ENCODE measurements around the gene ZMPSTE24.

ZMPSTE24 gene

GRCh38 chr1:40265298-40265697 is 7.3 kb downstream of the ZMPSTE24 start:
- no peak for DNase-seq

- no peak for DNase-seq
These were observed 7.9 kb downstream of the ZMPSTE24 start for GRCh38 chr1:40265919-40266318.

GRCh38 chr1:40266786-40267535 is 8.9 kb downstream of the ZMPSTE24 start:
- DNase-seq = no peak

- DNase-seq = no peak
These were observed 9.7 kb downstream of the ZMPSTE24 start for GRCh38 chr1:40267767-40268187.

- no peak for DNase-seq
These were observed 10.2 kb downstream of the ZMPSTE24 start for GRCh38 chr1:40268211-40268610.

GRCh38 chr1:40270152-40270834 is 12.3 kb downstream of the ZMPSTE24 start:
- no peak for DNase-seq

GRCh38 chr1:40272653-40273213 is 14.7 kb downstream of the ZMPSTE24 start:
- no peak for DNase-seq

- DNase-seq = no peak
These were observed 15.6 kb downstream of the ZMPSTE24 start for GRCh38 chr1:40273547-40274166.

- DNase-seq = no peak
These were observed 16.3 kb downstream of the ZMPSTE24 start for GRCh38 chr1:40274331-40274730.

- DNase-seq = no peak
These were observed 18.1 kb downstream of the ZMPSTE24 start for GRCh38 chr1:40276122-40276521.

GRCh38 chr1:40281853-40282252 is 23.8 kb downstream of the ZMPSTE24 start:
- no peak for DNase-seq

GRCh38 chr1:40291293-40291692 is 33.3 kb downstream of the ZMPSTE24 start:
- DNase-seq = no peak

GRCh38 chr1:40299366-40300248 is 41.6 kb downstream of the ZMPSTE24 start:
- DNase-seq = no peak

- no peak for DNase-seq
These were observed 42.2 kb downstream of the ZMPSTE24 start for GRCh38 chr1:40300249-40300567.

GRCh38 chr1:40300651-40301050 is 42.6 kb downstream of the ZMPSTE24 start:
- DNase-seq = no peak

- DNase-seq = no peak
These were observed 43.0 kb downstream of the ZMPSTE24 start for GRCh38 chr1:40301066-40301465.

GRCh38 chr1:40301541-40302299 is 43.7 kb downstream of the ZMPSTE24 start:
- DNase-seq = no peak

GRCh38 chr1:40302475-40302874 is 44.4 kb downstream of the ZMPSTE24 start:
- DNase-seq = no peak

- no peak for DNase-seq
These were observed 45.2 kb downstream of the ZMPSTE24 start for GRCh38 chr1:40303051-40303771.

- no peak for DNase-seq
These were observed 45.8 kb downstream of the ZMPSTE24 start for GRCh38 chr1:40303790-40304189.

GRCh38 chr1:40305451-40305850 is 47.4 kb downstream of the ZMPSTE24 start:
- DNase-seq = no peak
